C4-2B (cell line): ENCODE results near the gene SNAI3.

Source experiments
- H3K27ac ChIP-seq: fragments of 450-650 bp; 2 replicates; pipeline ENCODE4 v1.5.1; 2017
- CTCF ChIP-seq: fragments of 450-650 bp; conservative IDR thresholded peaks from 2 replicates; pipeline ENCODE4 v1.5.1; 2017; ENCODE audit warnings: mild to moderate bottlenecking
- ZFX ChIP-seq: fragments of 450-650 bp; IDR thresholded peaks from 2 replicates; pipeline ENCODE4 v1.6.1; 2017

Gene SNAI3

GRCh38 chr16:88630433-88630832 is 55.9 kb downstream of the SNAI3 start:
- no peak overlapping the region for H3K27ac ChIP-seq
- TF ChIP-seq ZFX: no peak

- no peak for TF ChIP-seq ZFX
- no peak for TF ChIP-seq CTCF
- H3K27ac ChIP-seq: no peak overlapping the region
Observed at GRCh38 chr16:88629835-88630234, 56.5 kb downstream of the SNAI3 start.

- peak overlapping the region; percentile 42 for H3K27ac ChIP-seq
- TF ChIP-seq CTCF (peak; percentile 73), ZFX (no peak)
Observed at GRCh38 chr16:88628512-88628974, 57.8 kb downstream of the SNAI3 start.
